Heart right ventricle (tissue), 16 donors: ENCODE data around the gene BASP1. TPM values are rescaled to one million over a fixed set of nuclear protein-coding genes. Genes with fewer than 3 reads are reported as not detected.

ENCODE experiments used
- ATAC-seq, 8 donors: fragments of 200-7000 bp; cut with Tn5 transposase; one replicate each; pipeline ENCODE4 v1.9.1; 2020; ENCODE audit warnings: mild to moderate bottlenecking in 8 of 8, moderate library complexity in 8 of 8, moderate number of reproducible peaks in 1 of 8
- DNase-seq, 2 donors: peaks; one replicate each; pipeline ENCODE4 v3.0.0-alpha.2; 2020
- H3K27ac ChIP-seq, 10 donors: fragments of 200-600 bp; sonication (generic) in 2 of 10; one replicate each; pipeline versions ENCODE4 v1.5.0 to v1.8.0; 2020 to 2022; ENCODE audit warnings: mild to moderate bottlenecking in 3 of 10
- H3K27me3 ChIP-seq, 7 donors: fragments of 200-600 bp; one replicate each; pipeline ENCODE4 v1.8.0; 2021 to 2022; ENCODE audit warnings: mild to moderate bottlenecking in 2 of 7
- H3K36me3 ChIP-seq, 9 donors: fragments of 200-600 bp; sonication (generic) in 1 of 9; one replicate each; pipeline versions ENCODE4 v1.5.0 to v1.8.0; 2020 to 2022; ENCODE audit warnings: mild to moderate bottlenecking in 2 of 9
- H3K4me1 ChIP-seq, 9 donors: fragments of 200-600 bp; sonication (generic) in 1 of 9; one replicate each; pipeline versions ENCODE4 v1.5.0 to v1.8.0; 2020 to 2022; ENCODE audit warnings: mild to moderate bottlenecking in 4 of 9
- H3K4me3 ChIP-seq, 10 donors: fragments of 200-600 bp; sonication (generic) in 2 of 10; one replicate each; pipeline versions ENCODE4 v1.5.0 to v1.8.0; 2020 to 2022; ENCODE audit warnings: mild to moderate bottlenecking in 7 of 10, moderate library complexity in 2 of 10
- H3K9me3 ChIP-seq, 11 donors: fragments of 200-600 bp in 10 of 11; sonication (generic) in 2 of 11; one replicate each; pipeline versions ENCODE4 v1.5.0 to v1.8.0; 2013 to 2022; ENCODE audit warnings: mild to moderate bottlenecking in 2 of 11, control low read depth in 1 of 11, moderate library complexity in 1 of 11
- CTCF ChIP-seq, 9 donors: fragments of 200-600 bp; sonication (generic) in 2 of 9; IDR thresholded peaks; one replicate each; pipeline versions ENCODE4 v1.5.0 to v1.8.0; 2021 to 2022; ENCODE audit warnings: antibody characterized with exemption in 9 of 9, mild to moderate bottlenecking in 5 of 9, moderate library complexity in 1 of 9
- WGBS, 2 donors: extraction: QIAGEN DNeasy Blood & Tissue Kit; methylation state at CpG; one replicate each; pipeline ENCODE4 v1.1.7; 2013; ENCODE audit warnings: inconsistent platforms in 1 of 2; 5-methylcytosine and 5-hydroxymethylcytosine counted together
- intact Hi-C, 10 donors: fragments of 100-400 bp; cut with DNase I; formaldehyde crosslinking; loops; one replicate each; pipeline versions ENCODE4 v1.11.1 to v1.14.2; 2022
- polyA plus RNA-seq, 2 donors: library from polyadenylated mRNA; stranded (reverse); fragments of 200-250 nt; gene quantifications; one replicate each; pipeline ENCODE4 v1.2.3, GENCODE V29; 2013
- total RNA-seq, 10 donors: library from RNA; stranded (reverse); fragmentation: NEBNext Ultra II Directional in 3 of 10; extraction: Animal tissue kit (Norgen Biotek cat#: 25700) in 3 of 10; gene quantifications; one replicate each; pipeline versions ENCODE4 v1.2.1 to v1.2.4, GENCODE V29; 2021 to 2023
- donor health status: Arrhythmogenic right ventricular cardiomyopathy.
- donor health status: ischemic (EF 13 %, LVEDD 7.1; RV severe dilation, severe dysfunction).
- donor health status: healthy with polysubstance abuse.
- donor health status: DM: no; HTN: yes; CAD: no.
- donor health status: DM: no; HTN: no; CAD: no.
- donor health status: ischemic (EF 25% LVEDD 6.9; RV normal size, moderate dysfunction).
- donor health status: ischemic (EF 25% LVEDD 5.7; RV mildly dilated, moderate dysfunction).
- donor health status: healthy.
- donor health status: DM: yes; HTN: yes; CAD: no.
- donor health status: Ischemic cardiomyopathy.
- donor health status: ischemic (EF 35%, LVEDD 5.7; RV mildly dilated, moderate dysfunction).
- donor health status: nonischemic (EF 11% LVEDD 7.7; RV severe dilation, severe dysfunction).
- donor health status: DM: yes; HTN: yes; CAD: no.
- donor health status: PGD.
- donor health status: ischemic (EF 29% LVEDD 5.4; RV normal size, mild dysfunction).
- donor health status: nonischemic (EF 23%, LVEDD 6.1; RV moderate dilation, normal function).

The BASP1 gene
- total and polyA plus RNA-seq, 12 donors = 0.42 to 8.8 (median 1.6) TPM

- Histone ChIP-seq H3K27ac (no peak overlapping the region), H3K4me3 (no peak overlapping the region), H3K4me1 (peaks cover 0 to 25% (median 0%) of the 10 kb centered on the region in 9 donors), H3K27me3 (peaks cover 0 to 7% (median 0%) of the 10 kb centered on the region in 7 donors), H3K9me3 (no peaks in the 10 kb centered on the region), H3K36me3 (no peaks in the 10 kb centered on the region)
- no peak for ATAC-seq
- intact Hi-C loops = no loop called here
- TF ChIP-seq CTCF (IDR thresholded peaks at IDR 0.05) = no peak
- 59 to 63% methylated on average over 6 of the region's 6 CpGs for WGBS, 2 donors
- DNase-seq = no peak
Observed at GRCh38 chr5:17238521-17239041, 21.1 kb downstream of the BASP1 start.

- intact Hi-C loops = no loop called here
- WGBS, 2 donors = 88 to 94% methylated on average over 6 of the region's 6 CpGs
- Histone ChIP-seq H3K36me3 (no peaks in the 10 kb centered on the region), H3K27me3 (peaks cover 0 to 3% (median 0%) of the 10 kb centered on the region in 7 donors), H3K4me1 (peaks cover 0 to 13% (median 0%) of the 10 kb centered on the region in 9 donors), H3K4me3 (no peak overlapping the region), H3K27ac (no peak overlapping the region), H3K9me3 (no peaks in the 10 kb centered on the region)
- no peak for ATAC-seq
- no peak for TF ChIP-seq CTCF (IDR thresholded peaks at IDR 0.05)
- DNase-seq = no peak
Observed at GRCh38 chr5:17239953-17240352, 22.5 kb downstream of the BASP1 start.

GRCh38 chr5:17240487-17240886 is 23.1 kb downstream of the BASP1 start:
- ATAC-seq (no peak), DNase-seq (no peak)
- TF ChIP-seq CTCF (IDR thresholded peaks at IDR 0.05) = no peak
- Histone ChIP-seq H3K4me1 (peaks cover 0 to 7% (median 0%) of the 10 kb centered on the region in 9 donors), H3K4me3 (no peak overlapping the region), H3K27me3 (peaks cover 0 to 3% (median 0%) of the 10 kb centered on the region in 7 donors), H3K36me3 (no peaks in the 10 kb centered on the region), H3K9me3 (no peaks in the 10 kb centered on the region), H3K27ac (no peak overlapping the region)
- intact Hi-C loops = no loop called here
- 90 to 98% methylated on average over 1 of the region's 1 CpG for WGBS, 2 donors

- no peaks in the 10 kb centered on the region for H3K9me3 ChIP-seq
- H3K4me3 ChIP-seq = no peak overlapping the region
- H3K27ac ChIP-seq = no peak overlapping the region
- ATAC-seq (no peak), DNase-seq (no peak)
- H3K36me3 ChIP-seq = no peaks in the 10 kb centered on the region
- intact Hi-C loops = no loop called here
- no peaks in the 10 kb centered on the region for H3K4me1 ChIP-seq
- no peak for TF ChIP-seq CTCF (IDR thresholded peaks at IDR 0.05)
- no peaks in the 10 kb centered on the region for H3K27me3 ChIP-seq
- 66 to 68% methylated on average over 7 of the region's 7 CpGs for WGBS, 2 donors
Observed at GRCh38 chr5:17241635-17242034, 24.2 kb downstream of the BASP1 start.
